Non-pigmented ciliary epithelial cell (primary cell): Measurements from ENCODE around the gene SMCO4.
"Not testable (repeated sequence)": the region's sequence is repeated elsewhere in the genome, so short reads cannot be mapped to it uniquely, and the experiment has no call there.

Experiments used
- DNase-seq: peaks from one replicate; pipeline ENCODE4 v3.0.0-alpha.2; 2010; ENCODE audit warnings: low read depth

Gene SMCO4

GRCh38 chr11:93560199-93560932 is 17.2 kb upstream of the SMCO4 start:
- DNase-seq: no peak

- DNase-seq: no peak
Observed at GRCh38 chr11:93559681-93560080, 16.5 kb upstream of the SMCO4 start.

DNA sequence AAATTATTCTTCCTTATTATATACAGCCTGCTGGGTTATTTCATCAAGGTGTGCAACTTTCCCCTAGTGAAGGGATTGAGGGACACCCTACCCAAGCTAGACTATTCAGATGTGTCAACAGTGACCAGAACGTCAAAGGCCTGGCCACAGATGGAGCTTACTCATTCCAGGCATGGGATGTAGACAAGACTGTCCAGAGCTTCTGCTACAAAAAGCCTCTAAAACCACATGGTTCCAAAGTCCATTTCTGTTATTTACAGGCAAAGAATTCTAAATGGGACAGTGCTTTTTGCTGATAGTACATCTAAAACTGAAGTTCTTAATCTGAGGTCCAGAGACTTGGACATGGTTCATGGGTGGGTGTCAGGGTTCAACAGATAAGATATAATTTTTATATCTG is 9.7 kb upstream of the SMCO4 start:
- DNase-seq: no peak

- no peak for DNase-seq
Observed at GRCh38 chr11:93549976-93550375, 6.8 kb upstream of the SMCO4 start.

GRCh38 chr11:93548679-93549319 is 5.6 kb upstream of the SMCO4 start:
- DNase-seq: no peak

- DNase-seq: no peak
Observed at GRCh38 chr11:93547773-93548172, 4.6 kb upstream of the SMCO4 start.

DNA sequence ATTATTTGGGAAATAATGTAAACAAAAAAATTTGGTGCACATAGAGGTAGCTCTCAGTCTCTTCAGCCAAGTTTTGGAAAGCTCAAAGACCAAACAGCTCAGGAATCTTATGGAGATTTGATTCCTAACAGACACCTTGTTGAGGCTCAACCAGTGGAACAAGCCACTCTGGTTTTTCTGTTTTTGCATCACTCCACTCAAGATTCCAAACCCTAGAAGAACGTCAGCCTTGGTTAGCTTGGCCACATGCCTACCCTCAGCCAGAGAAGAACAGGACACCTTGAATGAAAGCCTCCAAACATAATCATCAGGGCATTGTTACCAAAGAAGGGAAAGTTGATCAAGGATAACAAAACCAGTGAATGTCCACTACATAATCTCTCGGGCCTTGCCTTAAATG is 3.8 kb upstream of the SMCO4 start:
- no peak for DNase-seq

DNA sequence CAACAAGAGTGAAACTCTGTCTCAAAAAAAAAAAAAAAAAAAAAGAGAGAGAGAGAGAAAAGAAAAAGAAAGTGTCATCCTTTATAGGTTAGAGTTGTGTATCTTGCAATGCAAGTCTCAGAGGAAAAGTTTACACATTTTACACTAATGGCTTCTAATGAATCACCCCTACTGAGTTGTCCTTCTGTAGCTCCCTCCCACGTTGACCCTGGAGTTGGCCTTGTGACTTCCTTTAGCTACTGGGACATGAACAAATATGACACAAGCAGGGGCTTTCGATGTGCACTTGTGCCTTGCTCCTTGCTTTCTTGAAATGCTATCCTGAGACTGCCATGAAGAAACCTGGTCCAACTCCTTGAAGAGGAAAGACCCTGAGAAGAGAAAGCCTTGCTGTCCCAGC is 2.4 kb upstream of the SMCO4 start:
- no peak for DNase-seq

GRCh38 chr11:93542811-93543229 is 371 bp downstream of the SMCO4 start:
- no peak for DNase-seq

GRCh38 chr11:93541884-93542810 is 1.0 kb downstream of the SMCO4 start:
- DNase-seq: no peak

DNA sequence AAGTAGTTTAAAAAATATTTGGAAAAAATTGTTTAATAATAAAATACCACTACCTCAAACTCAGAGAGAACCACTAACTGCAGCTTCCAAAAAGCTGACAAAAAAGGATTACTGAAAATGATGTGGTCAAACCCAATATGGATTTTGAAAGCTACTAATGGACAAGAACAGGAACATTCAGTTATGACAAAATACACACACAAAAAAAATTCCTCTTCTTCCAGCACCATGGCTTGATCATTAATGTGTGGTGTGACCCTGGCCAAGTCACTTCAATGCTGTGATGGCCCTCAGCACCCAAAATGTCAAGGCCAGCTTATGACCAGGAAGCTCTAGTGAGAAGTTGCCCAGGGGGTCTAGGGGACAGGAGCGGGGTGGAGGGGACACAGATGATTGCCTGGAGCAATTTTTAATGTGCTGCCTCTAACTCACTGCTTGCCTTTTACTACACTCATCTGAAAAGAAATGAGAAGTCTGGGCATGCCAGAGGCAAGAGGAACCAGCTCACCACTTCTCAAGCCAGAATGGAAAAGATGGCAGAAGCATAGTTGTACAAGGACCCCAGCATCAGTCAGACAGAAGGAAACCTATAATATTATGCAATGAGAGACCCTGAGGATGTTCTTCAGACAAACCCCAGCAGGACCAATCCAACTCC is 2.2 kb downstream of the SMCO4 start:
- DNase-seq: no peak

DNA sequence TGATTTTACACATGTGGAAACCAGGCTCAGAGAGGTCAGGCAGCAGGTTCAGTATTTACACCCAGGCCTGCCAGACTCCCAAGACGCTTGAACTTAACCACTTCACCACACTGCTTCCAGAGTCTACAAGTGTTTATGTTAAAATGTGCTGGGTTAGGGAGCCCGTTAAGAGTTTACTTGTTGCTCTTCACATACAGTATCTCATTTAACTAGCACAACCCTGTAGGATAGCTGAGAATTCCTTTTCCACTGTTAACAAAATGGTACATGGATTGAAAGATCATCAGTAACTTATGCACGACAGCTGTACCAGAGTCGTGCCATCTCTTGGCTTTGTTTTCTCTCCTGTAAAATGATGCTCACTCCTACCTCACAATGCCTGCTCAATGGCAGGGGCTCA is 2.9 kb downstream of the SMCO4 start:
- no peak for DNase-seq

GRCh38 chr11:93537767-93538261 is 5.4 kb downstream of the SMCO4 start:
- DNase-seq: no peak

DNA sequence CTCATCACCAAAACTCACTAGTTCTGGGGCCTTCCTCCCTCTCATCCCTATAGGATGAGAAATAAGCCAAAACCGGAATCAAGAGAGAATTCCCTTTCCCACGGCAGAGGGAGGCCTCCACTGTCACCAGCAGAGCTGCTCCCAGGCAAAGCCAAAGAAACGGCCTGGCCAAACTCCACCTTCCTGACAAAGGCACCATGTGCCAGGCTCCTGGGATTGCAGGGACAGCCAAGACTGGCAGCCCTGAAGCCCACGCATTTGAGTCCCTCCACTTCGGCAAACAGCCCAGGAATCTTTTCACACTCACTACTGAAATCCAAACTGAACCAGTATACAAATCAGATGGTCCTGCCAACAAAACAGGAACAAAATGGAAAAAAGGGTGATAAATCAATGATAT is 6.1 kb downstream of the SMCO4 start:
- no peak for DNase-seq

GRCh38 chr11:93536101-93536861 is 6.9 kb downstream of the SMCO4 start:
- DNase-seq: no peak

- DNase-seq: not testable (repeated sequence)
Observed at GRCh38 chr11:93535578-93535977, 7.6 kb downstream of the SMCO4 start.

DNA sequence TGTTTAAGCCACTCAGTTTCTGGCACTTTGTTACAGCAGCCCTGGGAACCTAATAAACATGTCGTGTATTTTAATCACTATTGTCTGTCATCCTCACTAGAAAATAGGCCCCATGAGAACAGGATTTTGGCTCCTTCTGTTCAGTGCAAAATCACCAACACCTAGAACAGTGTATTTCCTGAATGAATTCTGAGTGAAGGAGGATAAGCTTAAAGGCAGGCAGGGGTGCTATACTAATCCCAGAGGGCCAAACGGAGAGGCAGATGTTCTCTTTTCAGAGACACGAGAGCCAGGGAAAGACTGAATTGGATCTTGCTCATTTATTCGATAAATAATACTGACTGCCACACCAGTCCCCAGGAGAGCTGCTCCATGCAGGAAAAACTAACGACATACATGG is 10.4 kb downstream of the SMCO4 start:
- DNase-seq: no peak

- no peak for DNase-seq
Observed at GRCh38 chr11:93532281-93532789, 10.9 kb downstream of the SMCO4 start.

DNA sequence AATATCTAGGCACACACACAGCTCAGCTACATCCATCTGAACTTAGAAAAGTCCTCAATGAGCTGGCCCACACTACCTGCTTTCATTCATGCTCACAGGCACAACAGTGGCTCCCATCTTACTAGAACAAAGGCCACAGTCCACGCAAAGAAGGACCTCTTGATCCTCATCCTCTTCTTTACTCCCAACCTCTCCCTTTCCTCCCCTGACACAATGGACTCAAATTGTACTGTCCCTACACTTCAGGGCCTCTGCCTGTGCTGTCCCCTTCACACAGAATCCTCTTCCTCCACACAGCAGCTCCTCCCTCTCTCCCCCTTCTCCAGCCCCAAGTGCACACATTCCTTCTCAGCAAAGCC is 12.7 kb downstream of the SMCO4 start:
- no peak for DNase-seq

DNA sequence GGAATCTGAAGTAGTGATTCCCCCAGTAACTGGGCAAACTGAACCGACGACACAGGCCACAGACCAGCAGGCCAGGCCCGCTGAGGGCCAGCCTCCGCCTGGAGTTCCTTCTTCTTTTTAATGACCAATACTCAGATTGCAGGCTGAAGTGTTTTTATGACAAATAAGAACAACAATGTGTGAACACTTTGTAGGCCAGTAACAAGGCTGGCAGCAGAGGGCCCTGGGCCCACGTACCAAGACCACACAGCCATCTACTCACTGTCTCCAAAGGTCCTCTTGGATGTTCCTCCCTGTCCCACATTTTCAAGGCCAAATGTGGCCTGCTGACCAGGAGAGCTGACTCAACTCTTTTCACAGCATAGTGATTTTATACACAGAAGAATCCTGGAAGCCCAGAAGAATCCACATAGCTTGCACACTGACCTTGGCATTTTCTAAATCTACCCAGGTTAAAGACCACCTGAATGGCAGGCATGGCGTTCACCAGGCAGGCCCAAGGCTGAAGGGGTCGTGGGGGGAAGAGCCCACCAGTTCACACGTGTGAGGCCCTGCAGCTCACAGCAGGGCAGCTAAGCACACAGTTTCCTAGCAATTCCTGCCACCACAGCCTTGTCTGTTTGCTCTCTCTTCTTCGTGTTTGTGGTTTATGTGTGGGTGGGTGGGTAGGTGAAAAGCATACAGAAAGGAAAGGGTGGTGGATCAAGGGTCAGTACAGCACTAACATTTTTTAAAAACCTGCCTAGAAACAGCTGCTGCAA is 13.3 kb downstream of the SMCO4 start:
- no peak for DNase-seq
